ENCODE measurements around the gene CD14.

CD14 gene

GRCh38 chr5:140633021-140633471 lies at the start of gene CD14:
Gene CD14 (minus strand): TSS chr5:140633175. CDS start chr5:140633071, 104 bp downstream.
- H3K4me3 ChIP-seq (replicated peaks; ENCODE audit: low read depth, low read length) = peak within 1 kb of the TSS; percentile 41
- no peak for DNase-seq (ENCODE audit: extremely low read depth, low read depth)
- TF ChIP-seq CTCF (IDR thresholded peaks at IDR 0.05; ENCODE audit: low read depth, low read length, missing control alignments) = no peak

GRCh38 chr5:140678993-140679392 lies 46.0 kb upstream of the CD14 start:
- DNase-seq (ENCODE audit: extremely low read depth, low read depth) = no peak
- no peak overlapping the region for H3K4me3 ChIP-seq (replicated peaks; ENCODE audit: low read depth, low read length)
- no peak for TF ChIP-seq CTCF (IDR thresholded peaks at IDR 0.05; ENCODE audit: low read depth, low read length, missing control alignments)

- DNase-seq (ENCODE audit: extremely low read depth, low read depth) = no peak
- TF ChIP-seq CTCF (IDR thresholded peaks at IDR 0.05; ENCODE audit: low read depth, low read length, missing control alignments) = no peak
- H3K4me3 ChIP-seq (replicated peaks; ENCODE audit: low read depth, low read length) = no peak overlapping the region
Observed at GRCh38 chr5:140677947-140678346, 45.0 kb upstream of the CD14 start.

- no peak overlapping the region for H3K4me3 ChIP-seq (replicated peaks; ENCODE audit: low read depth, low read length)
- no peak for DNase-seq (ENCODE audit: extremely low read depth, low read depth)
- no peak for TF ChIP-seq CTCF (IDR thresholded peaks at IDR 0.05; ENCODE audit: low read depth, low read length, missing control alignments)
Observed at GRCh38 chr5:140674629-140675028, 41.7 kb upstream of the CD14 start.

- no peak for DNase-seq (ENCODE audit: extremely low read depth, low read depth)
- H3K4me3 ChIP-seq (replicated peaks; ENCODE audit: low read depth, low read length) = no peak overlapping the region
- no peak for TF ChIP-seq CTCF (IDR thresholded peaks at IDR 0.05; ENCODE audit: low read depth, low read length, missing control alignments)
Observed at GRCh38 chr5:140674211-140674610, 41.2 kb upstream of the CD14 start.

GRCh38 chr5:140673187-140673976 lies 40.4 kb upstream of the CD14 start, which contains the start of gene DND1:
Gene DND1 (minus strand): TSS chr5:140673576. CDS start chr5:140673542, 34 bp downstream.
- H3K4me3 ChIP-seq (replicated peaks; ENCODE audit: low read depth, low read length) = no peak within 1 kb of the TSS
- no peak for TF ChIP-seq CTCF (IDR thresholded peaks at IDR 0.05; ENCODE audit: low read depth, low read length, missing control alignments)
- no peak for DNase-seq (ENCODE audit: extremely low read depth, low read depth)

All from HFF-Myc (cell line).